ENCODE measurements around the gene EFL1. TPM values are rescaled to one million over a fixed set of nuclear protein-coding genes. Genes with fewer than 3 reads are reported as not detected.

Gene EFL1
- polyA plus RNA-seq, 1 donor from 2014 or later = 17.4 TPM

GRCh38 chr15:82117296-82117695 is 145.2 kb downstream of the EFL1 start:
- H3K27me3 Mint-ChIP-seq = no peaks in the 10 kb centered on the region
- H3K4me3 Mint-ChIP-seq = no peak overlapping the region
- H3K4me1 Mint-ChIP-seq = peaks cover 0 to 1% (median 0%) of the 10 kb centered on the region in 3 donors
- peaks cover 5% of the 10 kb centered on the region for H3K36me3 Mint-ChIP-seq
- no peaks in the 10 kb centered on the region for H3K9me3 Mint-ChIP-seq
- no peak overlapping the region for H3K27ac Mint-ChIP-seq

GRCh38 chr15:82114660-82115059 is 147.9 kb downstream of the EFL1 start:
- Mint-ChIP-seq H3K36me3 (peaks cover 2% of the 10 kb centered on the region), H3K9me3 (no peaks in the 10 kb centered on the region), H3K27ac (no peak overlapping the region), H3K4me3 (no peak overlapping the region), H3K27me3 (no peaks in the 10 kb centered on the region), H3K4me1 (peaks cover 0 to 1% (median 0%) of the 10 kb centered on the region in 3 donors)

- Mint-ChIP-seq H3K4me1 (peaks cover 0 to 1% (median 0%) of the 10 kb centered on the region in 3 donors), H3K4me3 (no peak overlapping the region), H3K36me3 (peaks cover 2% of the 10 kb centered on the region), H3K9me3 (no peaks in the 10 kb centered on the region), H3K27ac (no peak overlapping the region), H3K27me3 (no peaks in the 10 kb centered on the region)
Measured at GRCh38 chr15:82113106-82113715, 149.3 kb downstream of the EFL1 start.

- Mint-ChIP-seq H3K27ac (no peak overlapping the region), H3K9me3 (no peaks in the 10 kb centered on the region), H3K36me3 (no peaks in the 10 kb centered on the region), H3K4me3 (no peak overlapping the region), H3K27me3 (no peaks in the 10 kb centered on the region), H3K4me1 (peaks cover 0 to 1% (median 0%) of the 10 kb centered on the region in 3 donors)
Measured at GRCh38 chr15:82111918-82112317, 150.6 kb downstream of the EFL1 start.

GRCh38 chr15:82110144-82110543 is 152.4 kb downstream of the EFL1 start:
- H3K4me3 Mint-ChIP-seq = peak overlapping the region in 2 of 4 donors; percentile 6 to 39

GRCh38 chr15:82108489-82109078 is 153.9 kb downstream of the EFL1 start:
- H3K4me3 Mint-ChIP-seq = no peak overlapping the region
- H3K36me3 Mint-ChIP-seq = no peaks in the 10 kb centered on the region
- H3K27me3 Mint-ChIP-seq = no peaks in the 10 kb centered on the region
- H3K27ac Mint-ChIP-seq = peak overlapping the region in 1 of 3 donors; percentile 59
- H3K4me1 Mint-ChIP-seq = no peaks in the 10 kb centered on the region
- no peaks in the 10 kb centered on the region for H3K9me3 Mint-ChIP-seq

More at GRCh38 chr15:82110144-82110543, 152.4 kb downstream of the EFL1 start:
- H3K27me3 Mint-ChIP-seq = no peaks in the 10 kb centered on the region
- H3K9me3 Mint-ChIP-seq = no peaks in the 10 kb centered on the region
- no peak overlapping the region for H3K27ac Mint-ChIP-seq
- no peaks in the 10 kb centered on the region for H3K36me3 Mint-ChIP-seq
- no peaks in the 10 kb centered on the region for H3K4me1 Mint-ChIP-seq

GRCh38 chr15:82106679-82107078 is 155.9 kb downstream of the EFL1 start:
- Mint-ChIP-seq H3K27ac (no peak overlapping the region), H3K9me3 (no peaks in the 10 kb centered on the region), H3K4me1 (no peaks in the 10 kb centered on the region), H3K27me3 (peaks cover 5% of the 10 kb centered on the region), H3K4me3 (no peak overlapping the region), H3K36me3 (no peaks in the 10 kb centered on the region)

GRCh38 chr15:82105451-82106215 is 156.9 kb downstream of the EFL1 start:
- Mint-ChIP-seq H3K36me3 (no peaks in the 10 kb centered on the region), H3K27me3 (peaks cover 5% of the 10 kb centered on the region), H3K27ac (peak overlapping the region in 1 of 3 donors; percentile 50), H3K4me3 (no peak overlapping the region), H3K9me3 (no peaks in the 10 kb centered on the region), H3K4me1 (no peaks in the 10 kb centered on the region)

GRCh38 chr15:82103468-82103867 is 159.1 kb downstream of the EFL1 start:
- no peak overlapping the region for H3K4me3 Mint-ChIP-seq
- no peaks in the 10 kb centered on the region for H3K4me1 Mint-ChIP-seq
- no peak overlapping the region for H3K27ac Mint-ChIP-seq
- H3K27me3 Mint-ChIP-seq = peaks cover 10% of the 10 kb centered on the region
- H3K9me3 Mint-ChIP-seq = no peaks in the 10 kb centered on the region
- no peaks in the 10 kb centered on the region for H3K36me3 Mint-ChIP-seq

GRCh38 chr15:82100111-82100929 is 162.2 kb downstream of the EFL1 start:
- Mint-ChIP-seq H3K4me1 (no peaks in the 10 kb centered on the region), H3K9me3 (no peaks in the 10 kb centered on the region), H3K27me3 (peaks cover 10% of the 10 kb centered on the region), H3K4me3 (no peak overlapping the region), H3K27ac (peak overlapping the region in 1 of 3 donors; percentile 51), H3K36me3 (no peaks in the 10 kb centered on the region)

GRCh38 chr15:82098674-82099073 is 163.9 kb downstream of the EFL1 start:
- H3K4me3 Mint-ChIP-seq = no peak overlapping the region
- H3K27ac Mint-ChIP-seq = peak overlapping the region in 1 of 3 donors; percentile 19
- H3K9me3 Mint-ChIP-seq = no peaks in the 10 kb centered on the region
- peaks cover 0 to 1% (median 0%) of the 10 kb centered on the region in 3 donors for H3K4me1 Mint-ChIP-seq
- H3K27me3 Mint-ChIP-seq = peaks cover 10% of the 10 kb centered on the region
- H3K36me3 Mint-ChIP-seq = peaks cover 4% of the 10 kb centered on the region

- Mint-ChIP-seq H3K4me1 (peaks cover 0 to 1% (median 0%) of the 10 kb centered on the region in 3 donors), H3K9me3 (peaks cover 0 to 2% (median 0%) of the 10 kb centered on the region in 3 donors), H3K4me3 (no peak overlapping the region), H3K27me3 (peaks cover 4% of the 10 kb centered on the region), H3K36me3 (peaks cover 4% of the 10 kb centered on the region), H3K27ac (no peak overlapping the region)
Measured at GRCh38 chr15:82095803-82096202, 166.7 kb downstream of the EFL1 start.

- Mint-ChIP-seq H3K27me3 (no peaks in the 10 kb centered on the region), H3K4me3 (no peak overlapping the region), H3K36me3 (peaks cover 4% of the 10 kb centered on the region), H3K9me3 (peaks cover 0 to 2% (median 0%) of the 10 kb centered on the region in 3 donors), H3K4me1 (peaks cover 0 to 1% (median 0%) of the 10 kb centered on the region in 3 donors), H3K27ac (no peak overlapping the region)
Measured at GRCh38 chr15:82093774-82094211, 168.7 kb downstream of the EFL1 start.

GRCh38 chr15:82093325-82093724 is 169.2 kb downstream of the EFL1 start:
- Mint-ChIP-seq H3K9me3 (peaks cover 0 to 2% (median 0%) of the 10 kb centered on the region in 3 donors), H3K27me3 (no peaks in the 10 kb centered on the region), H3K27ac (no peak overlapping the region), H3K4me3 (no peak overlapping the region), H3K4me1 (peaks cover 0 to 1% (median 0%) of the 10 kb centered on the region in 3 donors), H3K36me3 (peaks cover 4% of the 10 kb centered on the region)

Measured in IgD-negative memory B cell (primary cell).